H9 (cell line): ENCODE results near the gene OR52E4. TPM values are rescaled to one million over a fixed set of nuclear protein-coding genes. Genes with fewer than 3 reads are reported as not detected.

Experiments used
- DNase-seq: peaks from one replicate; pipeline ENCODE4 v3.0.0-alpha.2; 2017
- H2AFZ ChIP-seq: one replicate; pipeline ENCODE4 v1.6.1; 2013; ENCODE audit warnings: mild to moderate bottlenecking, low read length, control low read depth, moderate library complexity
- H2AK5ac ChIP-seq: 2 replicates; pipeline ENCODE4 v1.6.1; 2013; ENCODE audit warnings: low read length, control low read depth, mixed read lengths; ENCODE audit not compliant: insufficient read length
- H2BK120ac ChIP-seq: one replicate; pipeline ENCODE4 v1.6.1; 2013; ENCODE audit warnings: low read depth, mild to moderate bottlenecking, low read length, control low read depth, inconsistent platforms; ENCODE audit not compliant: poor library complexity, severe bottlenecking
- H2BK12ac ChIP-seq: 2 replicates; pipeline ENCODE4 v1.6.1; 2013; ENCODE audit warnings: low read length, control low read depth, mixed read lengths, low read depth; ENCODE audit not compliant: insufficient read length
- H2BK15ac ChIP-seq: 2 replicates; pipeline ENCODE4 v1.6.1; 2013; ENCODE audit warnings: low read depth, low read length, control low read depth
- H2BK20ac ChIP-seq: one replicate; pipeline ENCODE4 v1.6.1; 2013; ENCODE audit warnings: low read depth, mild to moderate bottlenecking, low read length, control low read depth, inconsistent platforms; ENCODE audit not compliant: poor library complexity, severe bottlenecking
- H2BK5ac ChIP-seq: 2 replicates; pipeline ENCODE4 v1.6.1; 2013; ENCODE audit warnings: low read length, control low read depth, mixed read lengths; ENCODE audit not compliant: insufficient read length
- H3K14ac ChIP-seq: 2 replicates; pipeline ENCODE4 v1.6.1; 2013; ENCODE audit warnings: low read length, control low read depth; ENCODE audit not compliant: insufficient read depth
- H3K18ac ChIP-seq: 2 replicates; pipeline ENCODE4 v1.6.1; 2013; ENCODE audit warnings: low read depth, mild to moderate bottlenecking, mixed read lengths, low read length, control low read depth; ENCODE audit not compliant: insufficient read length
- H3K23ac ChIP-seq: 2 replicates; pipeline ENCODE4 v1.6.1; 2013; ENCODE audit warnings: low read length, control low read depth, mixed read lengths, low read depth; ENCODE audit not compliant: insufficient read length
- H3K23me2 ChIP-seq: 2 replicates; pipeline ENCODE4 v1.6.1; 2013; ENCODE audit warnings: low read depth, mild to moderate bottlenecking, mixed read lengths, low read length, control low read depth; ENCODE audit not compliant: insufficient read length, poor library complexity, severe bottlenecking
- H3K27ac ChIP-seq: 2 replicates; pipeline ENCODE4 v1.5.1; 2013; ENCODE audit warnings: low read length, control low read depth, mixed read lengths, low read depth; ENCODE audit not compliant: insufficient read length
- H3K27me3 ChIP-seq: 2 replicates; pipeline ENCODE4 v1.6.1; 2013; ENCODE audit warnings: low read length, control low read depth, inconsistent platforms; ENCODE audit not compliant: insufficient read depth
- H3K4ac ChIP-seq: 2 replicates; pipeline ENCODE4 v1.6.1; 2013; ENCODE audit warnings: low read depth, mild to moderate bottlenecking, control low read depth, inconsistent platforms, low read length, moderate library complexity
- H3K4me1 ChIP-seq: 2 replicates; pipeline ENCODE4 v1.6.1; 2013; ENCODE audit warnings: low read length, control low read depth, inconsistent platforms; ENCODE audit not compliant: insufficient read depth
- H3K4me2 ChIP-seq: 2 replicates; pipeline ENCODE4 v1.6.1; 2013; ENCODE audit warnings: low read length, control low read depth, mixed read lengths; ENCODE audit not compliant: insufficient read length, insufficient read depth
- H3K56ac ChIP-seq: 2 replicates; pipeline ENCODE4 v1.6.1; 2013; ENCODE audit warnings: low read depth, mild to moderate bottlenecking, mixed read lengths, low read length, control low read depth; ENCODE audit not compliant: insufficient read length
- H3K79me1 ChIP-seq: 2 replicates; pipeline ENCODE4 v1.6.1; 2013; ENCODE audit warnings: low read depth, mild to moderate bottlenecking, moderate library complexity, low read length, control low read depth, inconsistent platforms; ENCODE audit not compliant: insufficient read depth, poor library complexity, severe bottlenecking
- H3K79me2 ChIP-seq: 2 replicates; pipeline ENCODE4 v1.6.1; 2013; ENCODE audit warnings: low read length, control low read depth, inconsistent platforms; ENCODE audit not compliant: insufficient read depth
- H3K9ac ChIP-seq: 2 replicates; pipeline ENCODE4 v1.6.1; 2013; ENCODE audit warnings: low read length, control low read depth, mixed read lengths; ENCODE audit not compliant: insufficient read length; ENCODE audit errors: extremely low read depth
- H3K9me3 ChIP-seq: one replicate; pipeline ENCODE4 v1.6.1; 2013; ENCODE audit warnings: low read depth, low read length, inconsistent platforms; ENCODE audit not compliant: control insufficient read depth
- H3T11ph ChIP-seq: one replicate; pipeline ENCODE4 v1.6.1; 2013; ENCODE audit warnings: mild to moderate bottlenecking, low read length, control low read depth, inconsistent platforms
- H4K20me1 ChIP-seq: one replicate; pipeline ENCODE4 v1.6.1; 2013; ENCODE audit not compliant: control insufficient read depth, insufficient read length, insufficient read depth
- H4K5ac ChIP-seq: 2 replicates; pipeline ENCODE4 v1.6.1; 2013; ENCODE audit warnings: low read depth, mild to moderate bottlenecking, mixed read lengths, low read length, control low read depth; ENCODE audit not compliant: insufficient read length
- H4K8ac ChIP-seq: replicated peaks from 2 replicates; pipeline ENCODE4 v1.6.1; 2013; ENCODE audit warnings: low read length, control low read depth, mixed read lengths, low read depth; ENCODE audit not compliant: insufficient read length
- H4K91ac ChIP-seq: 2 replicates; pipeline ENCODE4 v1.6.1; 2013; ENCODE audit warnings: low read depth, mild to moderate bottlenecking, moderate library complexity, mixed read lengths, low read length, control low read depth; ENCODE audit not compliant: insufficient read length
- H3K27ac Mint-ChIP-seq, 3 experiments: 2 replicates in 2 of 3; 3 replicates in 1 of 3; pipeline ENCODE4 v1.8.0; 2020 to 2021; ENCODE audit warnings: mixed read lengths in 3 of 3, mild to moderate bottlenecking in 1 of 3, moderate library complexity in 1 of 3
- H3K27me3 Mint-ChIP-seq: 2 replicates; pipeline ENCODE4 v1.8.0; 2021; ENCODE audit warnings: low read depth, mild to moderate bottlenecking, moderate library complexity, mixed read lengths
- H3K36me3 Mint-ChIP-seq, 3 experiments: 2 replicates in 2 of 3; 3 replicates in 1 of 3; pipeline ENCODE4 v1.8.0; 2020 to 2021; ENCODE audit warnings: low read depth in 3 of 3, mixed read lengths in 3 of 3; ENCODE audit not compliant: insufficient read depth in 1 of 3
- H3K4me1 Mint-ChIP-seq, 2 experiments: 2 replicates each; pipeline ENCODE4 v1.8.0; 2020; ENCODE audit warnings: mixed read lengths in 2 of 2
- H3K4me3 Mint-ChIP-seq, 2 experiments: 2 replicates in 1 of 2; 3 replicates in 1 of 2; pipeline ENCODE4 v1.8.0; 2020 to 2021; ENCODE audit warnings: mild to moderate bottlenecking in 2 of 2, mixed read lengths in 2 of 2, moderate library complexity in 1 of 2
- H3K9me3 Mint-ChIP-seq, 2 experiments: 2 replicates in 1 of 2; 3 replicates in 1 of 2; pipeline ENCODE4 v1.8.0; 2020; ENCODE audit warnings: mild to moderate bottlenecking in 2 of 2, mixed read lengths in 2 of 2, moderate library complexity in 1 of 2
- WGBS: extraction: QIAGEN DNeasy Blood & Tissue Kit; methylation state at CpG from one replicate; pipeline ENCODE4 v1.1.7; 2013; ENCODE audit warnings: missing lambda C conversion rate, low lambda C conversion rate, mixed read lengths; ENCODE audit not compliant: insufficient read length; ENCODE audit errors: extremely low coverage; 5-methylcytosine and 5-hydroxymethylcytosine counted together
- total RNA-seq: library from RNA; stranded (reverse); gene quantifications from 2 replicates; pipeline ENCODE4 v1.2.1, GENCODE V29; 2021
- TF ChIP-seq, protein P1 (sequence below): fragments of 200-600 bp; sonication (generic); conservative IDR thresholded peaks from 3 replicates; pipeline ENCODE4 v1.8.0; 2021; ENCODE audit warnings: antibody characterized with exemption, mild to moderate bottlenecking

OR52E4 gene
- total RNA-seq, 1 experiment from 2014 or later, result not detected

DNA sequence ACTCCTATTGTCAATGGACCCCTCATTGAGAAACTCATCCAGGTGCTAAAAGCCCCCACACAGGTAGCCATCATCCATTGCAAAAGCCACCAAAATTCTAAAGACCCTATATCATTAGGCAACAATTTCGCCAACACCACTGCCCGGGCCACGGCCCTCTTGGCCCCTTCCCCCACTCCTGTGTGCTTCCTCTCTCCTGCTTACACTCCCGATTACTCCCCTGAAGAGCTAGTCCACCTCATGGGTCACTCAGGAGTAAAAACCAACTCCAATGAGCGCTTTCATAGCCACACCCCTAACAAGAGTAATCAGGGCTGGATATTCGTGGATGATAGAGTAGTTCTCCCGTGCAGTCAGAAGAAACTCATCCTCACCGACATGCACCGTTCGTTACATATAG is 52.7 kb downstream of the OR52E4 start:
- no peak overlapping the region for H2AFZ ChIP-seq
- no peaks in the 10 kb centered on the region for H4K20me1 ChIP-seq
- no peak overlapping the region for H2BK15ac ChIP-seq
- TF ChIP-seq, protein P1, sequence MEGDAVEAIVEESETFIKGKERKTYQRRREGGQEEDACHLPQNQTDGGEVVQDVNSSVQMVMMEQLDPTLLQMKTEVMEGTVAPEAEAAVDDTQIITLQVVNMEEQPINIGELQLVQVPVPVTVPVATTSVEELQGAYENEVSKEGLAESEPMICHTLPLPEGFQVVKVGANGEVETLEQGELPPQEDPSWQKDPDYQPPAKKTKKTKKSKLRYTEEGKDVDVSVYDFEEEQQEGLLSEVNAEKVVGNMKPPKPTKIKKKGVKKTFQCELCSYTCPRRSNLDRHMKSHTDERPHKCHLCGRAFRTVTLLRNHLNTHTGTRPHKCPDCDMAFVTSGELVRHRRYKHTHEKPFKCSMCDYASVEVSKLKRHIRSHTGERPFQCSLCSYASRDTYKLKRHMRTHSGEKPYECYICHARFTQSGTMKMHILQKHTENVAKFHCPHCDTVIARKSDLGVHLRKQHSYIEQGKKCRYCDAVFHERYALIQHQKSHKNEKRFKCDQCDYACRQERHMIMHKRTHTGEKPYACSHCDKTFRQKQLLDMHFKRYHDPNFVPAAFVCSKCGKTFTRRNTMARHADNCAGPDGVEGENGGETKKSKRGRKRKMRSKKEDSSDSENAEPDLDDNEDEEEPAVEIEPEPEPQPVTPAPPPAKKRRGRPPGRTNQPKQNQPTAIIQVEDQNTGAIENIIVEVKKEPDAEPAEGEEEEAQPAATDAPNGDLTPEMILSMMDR, result no peak
- H3K4me2 ChIP-seq, result no peak overlapping the region
- H2BK120ac ChIP-seq, result no peak overlapping the region
- H3T11ph ChIP-seq, result no peak overlapping the region
- H3K27me3 ChIP-seq, result no peaks in the 10 kb centered on the region
- no peak overlapping the region for H3K4ac ChIP-seq
- H4K5ac ChIP-seq, result no peak overlapping the region
- no peak overlapping the region for H3K56ac ChIP-seq
- no peaks in the 10 kb centered on the region for H3K79me1 ChIP-seq
- no peak overlapping the region for H4K91ac ChIP-seq
- no peak overlapping the region for H2BK12ac ChIP-seq
- no peak overlapping the region for H3K18ac ChIP-seq
- no peak overlapping the region for H2BK20ac ChIP-seq
- Mint-ChIP-seq H3K36me3 (peaks cover 17 to 46% (median 28%) of the 10 kb centered on the region in 3 experiments), H3K9me3 (peaks cover 43 to 51% of the 10 kb centered on the region in 2 experiments), H3K27ac (no peak overlapping the region), H3K4me3 (no peak overlapping the region), H3K4me1 (no peaks in the 10 kb centered on the region), H3K27me3 (peaks cover 1% of the 10 kb centered on the region)
- H3K79me2 ChIP-seq, result no peaks in the 10 kb centered on the region
- no peaks in the 10 kb centered on the region for H3K4me1 ChIP-seq
- H3K23ac ChIP-seq, result no peak overlapping the region
- no peak overlapping the region for H3K9ac ChIP-seq
- DNase-seq, result no peak
- H3K14ac ChIP-seq, result no peak overlapping the region
- H3K23me2 ChIP-seq, result peaks cover 2% of the 10 kb centered on the region
- no peak overlapping the region for H2BK5ac ChIP-seq
- no CpG with 5 or more reads among the region's 10 CpGs for WGBS
- no peaks in the 10 kb centered on the region for H3K9me3 ChIP-seq
- H4K8ac ChIP-seq, result no peak overlapping the region
- no peak overlapping the region for H2AK5ac ChIP-seq
- H3K27ac ChIP-seq, result no peak overlapping the region

Other genes starting within 250 kb of the OR52E4 start
- gene TRIM5, start 195.6 kb upstream of the OR52E4 start, total RNA-seq, result 21.3 and 21.5 TPM in 2 replicates
- gene TRIM22, start 190.8 kb upstream of the OR52E4 start, total RNA-seq, result 78.6 and 79.9 TPM in 2 replicates
- gene OR56B1, start 144.2 kb upstream of the OR52E4 start, total RNA-seq, result not detected in 2 replicates
- not detected in 2 replicates for gene OR52N4, start 126.4 kb upstream of the OR52E4 start, total RNA-seq
- not detected in 2 replicates for gene OR52N5, start 97.3 kb upstream of the OR52E4 start, total RNA-seq
- gene OR52N1, start 89.4 kb upstream of the OR52E4 start, total RNA-seq, result not detected in 2 replicates
- gene OR52N2, start 71.7 kb upstream of the OR52E4 start, total RNA-seq, result not detected in 2 replicates
- not detected in 2 replicates for gene OR52E6, start 38.7 kb upstream of the OR52E4 start, total RNA-seq
- gene OR52E8, start 22.9 kb upstream of the OR52E4 start, total RNA-seq, result not detected in 2 replicates
- not detected in 2 replicates for gene OR52E5, start 12.6 kb downstream of the OR52E4 start, total RNA-seq
- not detected in 2 replicates for gene OR56A3, start 61.6 kb downstream of the OR52E4 start, total RNA-seq
- gene OR56A5, start 87.9 kb downstream of the OR52E4 start, total RNA-seq, result not detected in 2 replicates
- not detected in 2 replicates for gene OR52L1, start 106.4 kb downstream of the OR52E4 start, total RNA-seq
- gene OR56A4, start 126.3 kb downstream of the OR52E4 start, total RNA-seq, result not detected in 2 replicates
- gene OR56A1, start 150.1 kb downstream of the OR52E4 start, total RNA-seq, result 0.07 TPM in 2 replicates
- gene OR56B4, start 227.1 kb downstream of the OR52E4 start, total RNA-seq, result not detected in 2 replicates